ENCODE data around the gene HDAC1.
"Not testable (repeated sequence)": the region's sequence is repeated elsewhere in the genome, so short reads cannot be mapped to it uniquely, and the experiment has no call there.

HDAC1 gene

GRCh38 chr1:32274646-32275340 lies 17.1 kb upstream of the HDAC1 start:
- DNase-seq (ENCODE audit: low spot score): no peak

GRCh38 chr1:32275424-32275823 lies 16.5 kb upstream of the HDAC1 start:
- DNase-seq (ENCODE audit: low spot score): no peak

- DNase-seq (ENCODE audit: low spot score): no peak
Observed at GRCh38 chr1:32276032-32276782, 15.7 kb upstream of the HDAC1 start.

- not testable (repeated sequence) for DNase-seq (ENCODE audit: low spot score)
Observed at GRCh38 chr1:32284777-32285176, 7.1 kb upstream of the HDAC1 start.

- DNase-seq (ENCODE audit: low spot score): no peak
Observed at GRCh38 chr1:32285658-32286057, 6.2 kb upstream of the HDAC1 start.

- DNase-seq (ENCODE audit: low spot score): no peak
Observed at GRCh38 chr1:32286763-32287162, 5.1 kb upstream of the HDAC1 start.

GRCh38 chr1:32289256-32289655 lies 2.6 kb upstream of the HDAC1 start:
- DNase-seq (ENCODE audit: low spot score): no peak

GRCh38 chr1:32291145-32291707 lies 657 bp upstream of the HDAC1 start:
- no peak for DNase-seq (ENCODE audit: low spot score)

GRCh38 chr1:32298211-32298610 lies 6.3 kb downstream of the HDAC1 start:
- not testable (repeated sequence) for DNase-seq (ENCODE audit: low spot score)

- no peak for DNase-seq (ENCODE audit: low spot score)
Observed at GRCh38 chr1:32299327-32299726, 7.4 kb downstream of the HDAC1 start.

- DNase-seq (ENCODE audit: low spot score): no peak
Observed at GRCh38 chr1:32303358-32303757, 11.5 kb downstream of the HDAC1 start.

- no peak for DNase-seq (ENCODE audit: low spot score)
Observed at GRCh38 chr1:32303997-32304622, 12.2 kb downstream of the HDAC1 start.

- no peak for DNase-seq (ENCODE audit: low spot score)
Observed at GRCh38 chr1:32305310-32305709, 13.4 kb downstream of the HDAC1 start.

- no peak for DNase-seq (ENCODE audit: low spot score)
Observed at GRCh38 chr1:32307324-32307723, 15.4 kb downstream of the HDAC1 start.

- DNase-seq (ENCODE audit: low spot score): no peak
Observed at GRCh38 chr1:32309960-32310359, 18.1 kb downstream of the HDAC1 start.

GRCh38 chr1:32311709-32312393 lies 20.0 kb downstream of the HDAC1 start:
- DNase-seq (ENCODE audit: low spot score): no peak

- DNase-seq (ENCODE audit: low spot score): no peak
Observed at GRCh38 chr1:32316903-32317277, 25.0 kb downstream of the HDAC1 start.

GRCh38 chr1:32318127-32318869 lies 26.4 kb downstream of the HDAC1 start:
- DNase-seq (ENCODE audit: low spot score): no peak

- peak; percentile 45 for DNase-seq (ENCODE audit: low spot score)
Observed at GRCh38 chr1:32321712-32322291, 29.9 kb downstream of the HDAC1 start.

- DNase-seq (ENCODE audit: low spot score): no peak
Observed at GRCh38 chr1:32327204-32327603, 35.3 kb downstream of the HDAC1 start.

- DNase-seq (ENCODE audit: low spot score): no peak
Observed at GRCh38 chr1:32329931-32330466, 38.1 kb downstream of the HDAC1 start.

Data from CD4-positive, alpha-beta T cell treated with Interleukin-15 for 4 hours (primary cell).